IPS-18c (cell line): ENCODE data around the gene TTYH1.

ENCODE experiments used
- H3K4me3 ChIP-seq: 2 replicates; pipeline ENCODE4 v1.7.0; 2013; ENCODE audit warnings: low read depth, mild to moderate bottlenecking, low read length, moderate library complexity; ENCODE audit not compliant: insufficient read depth
- H3K9me3 ChIP-seq: one replicate; pipeline ENCODE4 v1.6.1; 2013; ENCODE audit warnings: mild to moderate bottlenecking, low read length, moderate library complexity; ENCODE audit not compliant: control insufficient read depth, insufficient read depth

Gene TTYH1

GRCh38 chr19:54418030-54418929 is 3.0 kb downstream of the TTYH1 start:
- Histone ChIP-seq H3K9me3 (peaks cover 2% of the 10 kb centered on the region), H3K4me3 (peak overlapping the region; percentile 22; the same call in 1 of the 2 replicates)

DNA sequence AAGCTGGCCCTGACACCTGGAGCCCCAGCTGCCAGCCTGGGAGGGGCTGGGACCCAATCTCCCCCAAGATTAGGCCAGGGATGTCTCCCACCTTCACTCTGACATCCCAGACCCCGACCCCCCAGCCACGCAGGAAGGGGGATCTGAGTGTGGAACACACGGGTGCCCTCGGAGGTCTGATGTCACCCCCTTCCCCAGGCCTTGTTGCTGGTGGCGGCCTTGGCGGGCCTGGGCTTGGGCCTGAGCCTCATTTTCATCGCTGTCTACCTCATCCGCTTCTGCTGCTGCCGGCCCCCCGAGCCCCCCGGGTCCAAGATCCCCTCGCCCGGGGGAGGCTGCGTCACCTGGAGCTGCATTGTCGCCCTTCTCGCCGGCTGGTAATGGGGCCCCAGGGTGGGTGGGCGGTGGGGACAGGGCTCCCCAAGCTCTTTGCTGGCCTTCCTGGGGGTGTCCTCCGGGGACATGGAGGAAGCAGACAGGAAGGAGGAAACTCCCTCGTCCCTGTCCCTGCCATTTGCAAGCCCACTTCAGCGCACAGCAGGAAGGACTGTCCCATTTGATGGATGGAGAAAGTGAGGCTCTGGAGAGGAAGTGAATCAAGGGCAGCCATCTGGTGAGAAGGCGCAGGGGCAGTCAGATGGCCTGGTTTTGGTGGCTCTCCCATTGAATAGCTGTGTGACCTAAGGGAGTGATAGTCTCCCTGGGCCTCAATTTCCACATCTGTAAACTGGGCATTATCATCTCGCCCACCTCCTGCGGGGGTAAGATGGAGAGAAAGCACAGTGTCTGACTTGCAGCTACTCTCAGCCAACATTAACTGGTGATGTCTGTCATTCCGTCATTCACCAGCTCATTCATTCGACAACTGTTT is 3.9 kb downstream of the TTYH1 start:
- H3K4me3 ChIP-seq, result no peak overlapping the region
- peaks cover 2% of the 10 kb centered on the region for H3K9me3 ChIP-seq

GRCh38 chr19:54420068-54420382 is 4.8 kb downstream of the TTYH1 start:
- Histone ChIP-seq H3K4me3 (peak overlapping the region; percentile 38), H3K9me3 (no peaks in the 10 kb centered on the region)

GRCh38 chr19:54420383-54421168 is 5.3 kb downstream of the TTYH1 start:
- Histone ChIP-seq H3K9me3 (no peaks in the 10 kb centered on the region), H3K4me3 (peak overlapping the region; percentile 44; the same call in 1 of the 2 replicates)

- Histone ChIP-seq H3K4me3 (no peak overlapping the region; the same call in 1 of the 2 replicates), H3K9me3 (no peaks in the 10 kb centered on the region)
These were observed 5.9 kb downstream of the TTYH1 start for GRCh38 chr19:54421169-54421516.

DNA sequence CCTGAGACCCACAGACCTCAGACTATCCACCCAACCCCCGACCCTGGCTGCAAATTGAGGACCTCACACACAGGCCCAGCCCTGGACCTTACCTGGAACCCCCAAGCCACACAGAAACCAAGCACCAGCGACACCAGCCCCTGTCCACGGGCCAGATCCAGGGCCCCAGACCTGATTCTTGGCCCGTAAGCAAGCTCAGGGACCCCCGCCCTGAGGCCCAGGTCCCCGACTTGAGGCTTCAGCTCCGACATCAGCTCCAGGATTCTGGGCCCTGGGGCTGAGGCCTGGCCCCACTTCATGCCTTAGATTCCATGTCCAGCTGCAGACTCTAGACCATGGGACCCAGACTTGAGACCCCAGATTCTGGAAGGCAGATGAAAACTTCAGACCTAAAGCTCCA is 6.3 kb downstream of the TTYH1 start:
- Histone ChIP-seq H3K4me3 (no peak overlapping the region; the same call in 1 of the 2 replicates), H3K9me3 (no peaks in the 10 kb centered on the region)

GRCh38 chr19:54422136-54422535 is 6.9 kb downstream of the TTYH1 start:
- H3K4me3 ChIP-seq, result peak overlapping the region; percentile 15; the same call in 1 of the 2 replicates

GRCh38 chr19:54424201-54424600 is 8.9 kb downstream of the TTYH1 start:
- Histone ChIP-seq H3K4me3 (no peak overlapping the region), H3K9me3 (no peaks in the 10 kb centered on the region)

More at GRCh38 chr19:54422136-54422535, 6.9 kb downstream of the TTYH1 start:
- H3K9me3 ChIP-seq, result no peaks in the 10 kb centered on the region

- Histone ChIP-seq H3K9me3 (no peaks in the 10 kb centered on the region), H3K4me3 (no peak overlapping the region)
These were observed 9.6 kb downstream of the TTYH1 start for GRCh38 chr19:54424660-54425381.

- no peaks in the 10 kb centered on the region for H3K9me3 ChIP-seq
These were observed 10.1 kb downstream of the TTYH1 start for GRCh38 chr19:54425382-54425723.

DNA sequence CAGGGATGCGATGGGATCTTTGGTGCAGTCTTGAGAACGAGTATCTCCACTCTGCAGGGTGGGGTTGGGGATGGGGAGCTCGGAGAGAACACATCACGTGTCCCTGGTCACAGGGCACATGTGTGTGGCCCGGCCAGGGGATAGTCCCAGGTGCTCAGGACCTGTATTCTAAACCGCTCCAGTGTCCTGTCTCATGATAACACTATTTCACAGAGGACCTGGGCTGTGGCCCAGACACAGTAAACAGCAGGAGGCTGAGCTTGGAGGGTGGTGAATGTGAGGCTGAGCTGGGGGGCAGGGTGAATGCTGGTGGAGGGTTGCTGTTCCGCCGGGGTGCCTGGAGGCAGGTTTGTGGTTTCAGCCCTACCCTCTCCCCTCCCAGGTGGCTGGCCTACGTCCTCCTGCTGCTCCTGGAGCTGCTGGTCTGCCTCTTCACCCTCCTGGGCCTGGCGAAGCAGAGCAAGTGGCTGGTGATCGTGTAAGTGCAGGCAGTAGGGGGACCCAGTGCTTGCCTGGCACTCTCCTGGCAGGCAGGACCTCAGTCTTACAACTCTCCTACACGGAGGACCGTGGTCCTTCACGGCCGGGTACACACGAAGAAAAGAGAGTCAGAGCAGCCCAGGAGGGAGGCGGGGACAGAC is 11.1 kb downstream of the TTYH1 start:
- no peak overlapping the region for H3K4me3 ChIP-seq
- H3K9me3 ChIP-seq, result no peaks in the 10 kb centered on the region

More at GRCh38 chr19:54425382-54425723, 10.1 kb downstream of the TTYH1 start:
- no peak overlapping the region for H3K4me3 ChIP-seq

DNA sequence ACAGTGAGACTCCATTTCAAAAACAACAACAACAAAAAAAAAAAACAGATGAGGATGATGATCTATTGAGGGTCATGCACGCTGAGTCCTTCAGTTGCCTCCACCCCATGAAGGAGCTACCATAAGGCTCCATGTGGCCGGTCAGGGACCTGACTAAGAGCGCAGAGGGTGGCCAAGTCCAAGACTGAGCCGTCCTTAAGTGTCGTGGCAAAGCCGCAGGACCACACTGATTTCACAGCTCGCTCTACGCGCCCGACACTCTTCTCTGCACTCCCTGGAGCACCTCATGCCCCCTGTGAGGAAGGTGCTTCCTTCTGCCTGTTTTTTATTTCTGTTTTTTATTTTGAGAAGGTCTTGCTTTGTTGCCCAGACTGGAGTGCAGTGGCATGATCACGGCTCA is 12.3 kb downstream of the TTYH1 start:
- Histone ChIP-seq H3K4me3 (no peak overlapping the region), H3K9me3 (no peaks in the 10 kb centered on the region)

- Histone ChIP-seq H3K4me3 (no peak overlapping the region), H3K9me3 (no peaks in the 10 kb centered on the region)
These were observed 13.3 kb downstream of the TTYH1 start for GRCh38 chr19:54428323-54429175.

GRCh38 chr19:54429176-54429495 is 13.9 kb downstream of the TTYH1 start:
- Histone ChIP-seq H3K4me3 (no peak overlapping the region), H3K9me3 (no peaks in the 10 kb centered on the region)

DNA sequence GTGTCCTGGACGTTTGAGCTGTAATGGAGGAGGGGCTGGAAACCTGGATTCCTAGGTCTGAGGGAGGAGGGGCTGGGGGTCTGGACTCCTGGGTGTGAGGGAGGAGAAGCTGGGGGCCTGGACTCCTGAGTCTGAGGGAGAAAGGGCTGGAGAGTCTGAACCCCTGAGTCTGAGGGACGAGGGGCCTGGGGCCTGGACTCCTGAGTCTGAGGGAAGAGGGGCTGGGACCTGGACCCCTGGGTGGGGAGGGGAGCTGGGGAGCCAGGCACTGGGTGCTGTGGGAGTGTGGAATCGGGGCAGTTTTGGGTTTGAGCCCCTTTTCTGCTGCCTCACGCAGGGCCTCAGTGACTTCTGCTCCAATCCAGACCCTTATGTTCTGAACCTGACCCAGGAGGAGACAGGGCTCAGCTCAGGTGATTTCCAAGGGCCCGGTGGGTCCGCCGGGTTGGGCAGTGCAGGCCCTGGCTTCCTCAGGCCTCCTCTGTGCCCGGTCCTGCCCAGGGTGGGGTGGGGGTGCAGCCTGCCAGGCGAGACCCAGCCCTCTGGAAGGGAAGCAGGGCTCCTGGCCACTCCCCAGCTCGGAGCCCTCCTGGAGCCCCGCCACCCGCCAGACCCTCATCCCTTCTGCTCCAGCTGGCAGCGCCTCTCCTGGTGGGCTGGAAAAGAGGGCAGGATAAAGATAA is 14.4 kb downstream of the TTYH1 start:
- peak overlapping the region; percentile 50; the same call in 1 of the 2 replicates for H3K4me3 ChIP-seq
- no peaks in the 10 kb centered on the region for H3K9me3 ChIP-seq
